GM18868 (cell line): ENCODE measurements around the gene EIF2A.
A peak's percentile ranks its signal among the peaks of the same experiment; 100 is the strongest.
"Not testable (repeated sequence)": the region's sequence is repeated elsewhere in the genome, so short reads cannot be mapped to it uniquely, and the experiment has no call there.

Experiments used
- ATAC-seq: cut with Tn5 transposase; IDR thresholded peaks from one replicate; pipeline ENCODE4 v1.9.1; 2021; ENCODE audit warnings: mild to moderate bottlenecking, moderate library complexity; ENCODE audit not compliant: unreplicated experiment

EIF2A gene

GRCh38 chr3:150546226-150547044, at the start of gene EIF2A, which contains the start of gene SERP1:
TSS of gene EIF2A (plus strand) at chr3:150546787. CDS start at chr3:150546803, 16 bp downstream.
TSS of gene SERP1 (minus strand) at chr3:150546496. CDS start at chr3:150546135, 361 bp downstream.
- ATAC-seq: peak; percentile 90

- ATAC-seq: no peak
These were observed 48.6 kb upstream of the EIF2A start for GRCh38 chr3:150497956-150498355.

- not testable (repeated sequence) for ATAC-seq
These were observed 45.6 kb upstream of the EIF2A start for GRCh38 chr3:150500960-150501359.

- ATAC-seq: no peak
These were observed 43.0 kb upstream of the EIF2A start for GRCh38 chr3:150503402-150504099.

- ATAC-seq: no peak
These were observed 42.1 kb upstream of the EIF2A start for GRCh38 chr3:150504483-150504882.

GRCh38 chr3:150508401-150508800, 38.2 kb upstream of the EIF2A start:
- ATAC-seq: no peak

GRCh38 chr3:150509780-150510179, 36.8 kb upstream of the EIF2A start:
- no peak for ATAC-seq

GRCh38 chr3:150511122-150511821, 35.3 kb upstream of the EIF2A start:
- ATAC-seq: no peak

- no peak for ATAC-seq
These were observed 31.4 kb upstream of the EIF2A start for GRCh38 chr3:150515210-150515609.

GRCh38 chr3:150519026-150519425, 27.6 kb upstream of the EIF2A start:
- no peak for ATAC-seq

GRCh38 chr3:150520408-150520807, 26.2 kb upstream of the EIF2A start:
- no peak for ATAC-seq

- ATAC-seq: no peak
These were observed 25.1 kb upstream of the EIF2A start for GRCh38 chr3:150521463-150521862.

GRCh38 chr3:150523538-150523937, 23.0 kb upstream of the EIF2A start:
- no peak for ATAC-seq

GRCh38 chr3:150527464-150528255, 18.9 kb upstream of the EIF2A start:
- no peak for ATAC-seq

GRCh38 chr3:150528354-150528797, 18.2 kb upstream of the EIF2A start:
- no peak for ATAC-seq

GRCh38 chr3:150531775-150532174, 14.8 kb upstream of the EIF2A start:
- no peak for ATAC-seq

- no peak for ATAC-seq
These were observed 11.4 kb upstream of the EIF2A start for GRCh38 chr3:150535204-150535603.

- ATAC-seq: no peak
These were observed 8.0 kb upstream of the EIF2A start for GRCh38 chr3:150538324-150539208.

GRCh38 chr3:150540297-150540696, 6.3 kb upstream of the EIF2A start:
- no peak for ATAC-seq

- ATAC-seq: no peak
These were observed 5.6 kb upstream of the EIF2A start for GRCh38 chr3:150540991-150541390.
